HepG2 (cell line): Measurements from ENCODE around the gene ZNRF3. TPM values are rescaled to one million over a fixed set of nuclear protein-coding genes. Genes with fewer than 3 reads are reported as not detected.

Source experiments
- ATAC-seq: fragments of 200-7000 bp; cut with Tn5 transposase; 3 replicates; pipeline ENCODE4 v1.9.1; 2020; ENCODE audit warnings: mild to moderate bottlenecking, moderate library complexity
- BruUV-seq: library from RNA; stranded (reverse); fragments of 400-500 nt; replicated peaks from 2 replicates; lab custom pipeline; 2021; lab: Mats Ljungman, UMichigan
- CTCF ChIA-PET: fragments of 300-600 bp; formaldehyde crosslinking; extraction: SDS; loops from one replicate; lab custom pipeline; 2021; ENCODE audit warnings: low total read pairs, inconsistent platforms, low intra/inter-chr PET ratio; lab: Yijun Ruan, JAX
- POLR2A ChIA-PET: fragments of 350-600 bp; sonication (Branson Sonifier 250); formaldehyde crosslinking; loops from one replicate; lab custom pipeline; 2020; ENCODE audit warnings: antibody characterized with exemption, inconsistent platforms; lab: Yijun Ruan, JAX
- DNase-seq: peaks from one replicate; pipeline ENCODE4 v3.0.0-alpha.2; 2015; ENCODE audit warnings: low spot score
- FAIRE-seq: peaks from 3 replicates; lab custom pipeline; 2011; peaks lifted over from hg19 to GRCh38; lab: Jason Lieb, UNC
- H2AFZ ChIP-seq: one replicate; pipeline ENCODE4 v1.6.1; 2011; ENCODE audit warnings: low read length, inconsistent platforms
- H3K27ac ChIP-seq: fragments of 300-600 bp; 3 replicates; pipeline ENCODE4 v1.8.0; 2011; ENCODE audit warnings: mixed run types, mild to moderate bottlenecking, mixed read lengths, low read length, inconsistent platforms; ENCODE audit not compliant: insufficient read depth; ENCODE audit errors: extremely low read length
- H3K27me3 ChIP-seq, 2 experiments: fragments of 200-600 bp in 1 of 2; 2 replicates in 1 of 2; 3 replicates in 1 of 2; pipeline versions ENCODE4 v1.6.0 to v1.8.0; 2011; ENCODE audit warnings: low read length in 2 of 2, mild to moderate bottlenecking in 2 of 2, moderate library complexity in 2 of 2, inconsistent platforms in 1 of 2; ENCODE audit not compliant: insufficient read depth in 2 of 2, control insufficient read depth in 1 of 2
- H3K36me3 ChIP-seq, 2 experiments: fragments of 200-600 bp in 1 of 2; replicated peaks in 1 of 2; 2 replicates in 1 of 2; 3 replicates in 1 of 2; pipeline versions ENCODE4 v1.5.1 to v1.8.0; 2011; ENCODE audit warnings: low read length in 2 of 2, inconsistent platforms in 1 of 2; ENCODE audit not compliant: insufficient read depth in 2 of 2, control insufficient read depth in 1 of 2
- H3K4me1 ChIP-seq: 2 replicates; pipeline ENCODE4 v1.5.1; 2012; ENCODE audit warnings: low read length, inconsistent platforms; ENCODE audit not compliant: insufficient read depth
- H3K4me2 ChIP-seq: 2 replicates; pipeline ENCODE4 v1.6.0; 2011; ENCODE audit warnings: low read depth, low read length, inconsistent platforms
- H3K4me3 ChIP-seq, 3 experiments: fragments of 200-600 bp in 1 of 3; sonication (generic), shearing (Covaris generic) in 1 of 3; replicated peaks in 1 of 3; 2 replicates each; pipeline ENCODE4 v1.5.1; 2011 to 2016; ENCODE audit warnings: low read length in 3 of 3, inconsistent platforms in 2 of 3, low read depth in 2 of 3, mild to moderate bottlenecking in 2 of 3, control low read depth in 1 of 3, mixed read lengths in 1 of 3; ENCODE audit not compliant: insufficient read depth in 1 of 3
- H3K79me2 ChIP-seq: one replicate; pipeline ENCODE4 v1.6.1; 2011; ENCODE audit warnings: low read length, inconsistent platforms; ENCODE audit not compliant: insufficient read depth
- H3K9ac ChIP-seq: 2 replicates; pipeline ENCODE4 v1.6.0; 2011; ENCODE audit warnings: mild to moderate bottlenecking, low read depth, low read length, inconsistent platforms; ENCODE audit not compliant: insufficient read depth
- H3K9me3 ChIP-seq: 2 replicates; pipeline ENCODE4 v1.5.1; 2012; ENCODE audit warnings: mild to moderate bottlenecking, low read length
- H4K20me1 ChIP-seq: 2 replicates; pipeline ENCODE4 v1.6.0; 2011; ENCODE audit warnings: inconsistent platforms, mild to moderate bottlenecking, low read length, moderate library complexity; ENCODE audit not compliant: insufficient read depth
- CCDC6 ChIP-seq: sonication (generic); formaldehyde crosslinking; IDR thresholded peaks from 2 replicates; pipeline ENCODE4 v1.8.1; 2022; ENCODE audit warnings: mild to moderate bottlenecking, missing genetic modification reagents, moderate library complexity
- CENPX ChIP-seq: sonication (generic); formaldehyde crosslinking; IDR thresholded peaks from 2 replicates; pipeline ENCODE4 v1.9.0; 2021; ENCODE audit warnings: mild to moderate bottlenecking, missing genetic modification reagents, moderate library complexity
- FOXM1 ChIP-seq: sonication (generic); formaldehyde crosslinking; IDR thresholded peaks from 2 replicates; pipeline ENCODE4 v1.5.0; 2020; ENCODE audit warnings: missing genetic modification reagents
- FOXP1 ChIP-seq, 2 experiments: fragments of 450-650 bp in 1 of 2; IDR thresholded peaks; 2 replicates each; pipeline ENCODE4 v1.6.1; 2017 to 2018; ENCODE audit warnings: antibody characterized with exemption in 1 of 2
- JUND ChIP-seq: sonication (generic); formaldehyde crosslinking; IDR thresholded peaks from 2 replicates; pipeline ENCODE4 v1.8.0; 2022; ENCODE audit warnings: mild to moderate bottlenecking, missing genetic modification reagents
- KAT8 ChIP-seq: IDR thresholded peaks from 2 replicates; pipeline ENCODE4 v1.6.1; 2016; ENCODE audit warnings: missing genetic modification reagents, missing compliant biosample characterization
- MAFK ChIP-seq, 2 experiments: IDR thresholded peaks in 1 of 2; conservative IDR thresholded peaks in 1 of 2; 2 replicates each; pipeline ENCODE4 v1.6.1; 2011; ENCODE audit warnings: improper control_type of control experiment in 2 of 2, low read length in 2 of 2
- NAIF1 ChIP-seq: sonication (generic); formaldehyde crosslinking; IDR thresholded peaks from 2 replicates; pipeline ENCODE4 v1.5.0; 2020; ENCODE audit warnings: mild to moderate bottlenecking, missing genetic modification reagents, borderline replicate concordance
- STAT5B ChIP-seq: sonication (generic); formaldehyde crosslinking; IDR thresholded peaks from 2 replicates; pipeline ENCODE4 v1.4.0; 2020; ENCODE audit warnings: missing genetic modification reagents
- TBX3 ChIP-seq: fragments of 450-650 bp; IDR thresholded peaks from 2 replicates; pipeline ENCODE4 v1.6.1; 2017; ENCODE audit warnings: antibody characterized with exemption, mild to moderate bottlenecking, inconsistent platforms, borderline replicate concordance
- XRCC5 ChIP-seq: fragments of 200-400 bp; formaldehyde crosslinking; optimal IDR thresholded peaks from 2 replicates; pipeline ENCODE3; 2017; ENCODE audit warnings: mild to moderate bottlenecking, low read length
- ZNF335 ChIP-seq: sonication (generic); formaldehyde crosslinking; IDR thresholded peaks from 2 replicates; pipeline ENCODE4 v1.4.0; 2020; ENCODE audit warnings: missing genetic modification reagents
- ZNF558 ChIP-seq: sonication (generic); formaldehyde crosslinking; IDR thresholded peaks from 2 replicates; pipeline ENCODE4 v1.9.0; 2022; ENCODE audit warnings: mild to moderate bottlenecking, missing genetic modification reagents, borderline replicate concordance
- ZNF615 ChIP-seq: sonication (generic); formaldehyde crosslinking; IDR thresholded peaks from 2 replicates; pipeline ENCODE4 v1.5.0; 2020; ENCODE audit warnings: mild to moderate bottlenecking, missing genetic modification reagents, borderline replicate concordance
- WGBS: methylation state at CpG from one replicate; pipeline ENCODE4 v1.1.6; 2017; ENCODE audit warnings: low lambda C conversion rate; 5-methylcytosine and 5-hydroxymethylcytosine counted together
- in situ Hi-C: cut with HindIII; loops from 2 replicates; pipeline ENCODE4 v1.10.0; 2017; ENCODE audit warnings: low pct_unique_long_range_greater_than_20kb; ENCODE audit not compliant: extremely low pct_ligation_motif_present
- intact Hi-C: fragments of 100-400 bp; cut with micrococcal nuclease; formaldehyde crosslinking; loops from one replicate; pipeline ENCODE4 v1.10.0; 2022; ENCODE audit not compliant: unreplicated experiment
- polyA plus RNA-seq, 8 experiments: library from polyadenylated mRNA; depleted of rRNA in 3 of 8; stranded (reverse) in 7 of 8; unstranded in 1 of 8; fragments of >200 nt; fragmentation: Illumina TruSeq in 4 of 8; extraction: Trizol in 4 of 8; gene quantifications; 2 replicates each; pipeline versions ENCODE4 v1.2.1 to v1.2.3, GENCODE V29; 2011 to 2016; ENCODE audit warnings: low read depth in 4 of 8, missing spikeins in 1 of 8, mixed read lengths in 1 of 8; ENCODE audit not compliant: insufficient read depth in 1 of 8
- total RNA-seq, 5 experiments: library from RNA; depleted of rRNA; stranded (reverse); fragments of >200 nt; fragmentation: Illumina TruSeq; extraction: Trizol; gene quantifications; 2 replicates each; pipeline ENCODE4 v1.2.3, GENCODE V29; 2016; ENCODE audit warnings: low read depth in 1 of 5
- TF ChIP-seq, protein P1 (sequence below): sonication (generic); formaldehyde crosslinking; IDR thresholded peaks from 2 replicates; pipeline ENCODE4 v1.8.0; 2022; ENCODE audit warnings: missing genetic modification reagents, mild to moderate bottlenecking, inconsistent platforms, borderline replicate concordance
- TF ChIP-seq, protein P2 (sequence below): sonication (generic); formaldehyde crosslinking; IDR thresholded peaks from 2 replicates; pipeline ENCODE4 v1.4.0; 2020; ENCODE audit warnings: missing genetic modification reagents

ZNRF3 gene
- total and polyA plus RNA-seq, 2 of the 13 experiments (the other 11 are each of a cell fraction or from before 2014, with no cell fraction given), result 20.3 to 36.7 TPM

DNA sequence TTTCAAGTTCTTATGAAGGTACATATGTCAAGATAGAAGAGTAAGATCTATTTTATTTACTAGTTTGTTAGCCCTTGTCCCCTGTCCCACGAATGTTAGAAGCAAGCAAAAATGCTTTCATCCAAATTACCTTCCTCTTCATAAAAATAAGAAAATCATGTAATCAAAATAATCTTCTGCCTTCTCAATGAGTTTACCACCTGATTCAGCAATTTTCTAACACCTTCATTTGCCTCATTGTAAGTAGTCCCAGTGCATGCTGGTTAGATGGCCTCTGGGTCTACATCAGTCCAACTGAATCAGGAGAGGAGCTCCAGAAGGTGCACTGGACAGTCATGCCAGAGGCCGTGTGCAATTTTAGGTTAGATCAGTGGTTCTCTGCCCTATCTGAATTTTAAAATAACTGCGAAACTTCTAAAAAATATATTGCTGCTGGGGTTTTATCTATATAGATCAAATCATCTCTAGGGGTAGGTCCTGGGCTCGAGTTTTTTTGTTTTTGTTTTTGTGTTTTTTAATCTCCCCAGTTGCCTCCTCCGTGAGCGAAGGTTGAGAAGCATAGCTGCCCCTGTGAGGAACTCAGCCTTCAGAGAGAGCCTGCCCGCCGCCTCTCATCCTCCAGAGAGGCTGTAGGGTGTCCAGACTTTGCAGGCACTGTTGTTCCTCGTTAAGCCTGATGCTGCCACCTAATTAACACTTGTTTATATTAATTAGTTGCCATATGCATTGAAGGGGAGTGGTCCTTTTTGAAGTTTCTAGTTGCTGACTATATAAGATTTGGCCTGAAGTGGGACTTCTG is 146.0 kb downstream of the ZNRF3 start:
- in situ Hi-C loops, result no loop called here
- ATAC-seq (no peak), DNase-seq (no peak), FAIRE-seq (no peak)
- Histone ChIP-seq H3K79me2 (peaks cover 76% of the 10 kb centered on the region), H3K4me1 (peaks cover 85% of the 10 kb centered on the region), H2AFZ (no peak overlapping the region), H3K27ac (peak overlapping the region; percentile 88), H3K9me3 (no peaks in the 10 kb centered on the region), H4K20me1 (no peaks in the 10 kb centered on the region), H3K27me3 (no peaks in the 10 kb centered on the region), H3K36me3 (peaks cover 17 to 62% of the 10 kb centered on the region in 2 experiments), H3K4me3 (no peak overlapping the region; a peak in 2 of 6 replicates), H3K4me2 (peak overlapping the region; percentile 73), H3K9ac (no peak overlapping the region)
- BruUV-seq, result TSS peak; percentile 55
- CTCF ChIA-PET, result no interaction called here
- POLR2A ChIA-PET, result interaction anchor here (0.8 to 5.0 kb wide), 6 partner anchors 12 to 146 kb away, joined by 3 to 44 read pairs (median 15); partner anchors contain the start of gene ZNRF3
- intact Hi-C loops, result no loop called here
- 85% methylated on average over 9 of the region's 9 CpGs for WGBS
- no peak for TF ChIP-seq STAT5B (CRISPR knock-in tag)
- TF ChIP-seq, protein P1, sequence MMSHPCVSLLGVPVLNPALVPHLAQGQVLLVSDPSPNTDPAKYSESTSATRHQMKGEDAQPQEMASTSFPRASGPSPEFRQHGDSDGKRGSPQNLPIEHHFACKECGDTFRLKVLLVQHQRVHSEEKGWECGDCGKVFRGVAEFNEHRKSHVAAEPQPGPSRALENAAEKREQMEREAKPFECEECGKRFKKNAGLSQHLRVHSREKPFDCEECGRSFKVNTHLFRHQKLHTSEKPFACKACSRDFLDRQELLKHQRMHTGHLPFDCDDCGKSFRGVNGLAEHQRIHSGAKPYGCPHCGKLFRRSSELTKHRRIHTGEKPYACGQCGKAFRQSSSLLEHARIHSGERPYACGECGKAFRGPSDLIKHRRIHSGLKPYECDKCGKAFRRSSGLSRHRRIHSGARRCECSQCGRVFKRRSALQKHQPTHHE (CRISPR knock-in tag), result no peak
- TF ChIP-seq MAFK (conservative IDR thresholded peaks at IDR 0.05 in 1 of 2, IDR thresholded peaks at IDR 0.05 in 1 of 2; ENCODE audit: low read length in 2 of 2), result peak; percentile 80 to 85
- no peak for TF ChIP-seq ZNF335
- TF ChIP-seq JUND (CRISPR knock-in tag), result no peak
- no peak for TF ChIP-seq ZNF558 (CRISPR knock-in tag)
- no peak for TF ChIP-seq CENPX
- TF ChIP-seq, protein P2, sequence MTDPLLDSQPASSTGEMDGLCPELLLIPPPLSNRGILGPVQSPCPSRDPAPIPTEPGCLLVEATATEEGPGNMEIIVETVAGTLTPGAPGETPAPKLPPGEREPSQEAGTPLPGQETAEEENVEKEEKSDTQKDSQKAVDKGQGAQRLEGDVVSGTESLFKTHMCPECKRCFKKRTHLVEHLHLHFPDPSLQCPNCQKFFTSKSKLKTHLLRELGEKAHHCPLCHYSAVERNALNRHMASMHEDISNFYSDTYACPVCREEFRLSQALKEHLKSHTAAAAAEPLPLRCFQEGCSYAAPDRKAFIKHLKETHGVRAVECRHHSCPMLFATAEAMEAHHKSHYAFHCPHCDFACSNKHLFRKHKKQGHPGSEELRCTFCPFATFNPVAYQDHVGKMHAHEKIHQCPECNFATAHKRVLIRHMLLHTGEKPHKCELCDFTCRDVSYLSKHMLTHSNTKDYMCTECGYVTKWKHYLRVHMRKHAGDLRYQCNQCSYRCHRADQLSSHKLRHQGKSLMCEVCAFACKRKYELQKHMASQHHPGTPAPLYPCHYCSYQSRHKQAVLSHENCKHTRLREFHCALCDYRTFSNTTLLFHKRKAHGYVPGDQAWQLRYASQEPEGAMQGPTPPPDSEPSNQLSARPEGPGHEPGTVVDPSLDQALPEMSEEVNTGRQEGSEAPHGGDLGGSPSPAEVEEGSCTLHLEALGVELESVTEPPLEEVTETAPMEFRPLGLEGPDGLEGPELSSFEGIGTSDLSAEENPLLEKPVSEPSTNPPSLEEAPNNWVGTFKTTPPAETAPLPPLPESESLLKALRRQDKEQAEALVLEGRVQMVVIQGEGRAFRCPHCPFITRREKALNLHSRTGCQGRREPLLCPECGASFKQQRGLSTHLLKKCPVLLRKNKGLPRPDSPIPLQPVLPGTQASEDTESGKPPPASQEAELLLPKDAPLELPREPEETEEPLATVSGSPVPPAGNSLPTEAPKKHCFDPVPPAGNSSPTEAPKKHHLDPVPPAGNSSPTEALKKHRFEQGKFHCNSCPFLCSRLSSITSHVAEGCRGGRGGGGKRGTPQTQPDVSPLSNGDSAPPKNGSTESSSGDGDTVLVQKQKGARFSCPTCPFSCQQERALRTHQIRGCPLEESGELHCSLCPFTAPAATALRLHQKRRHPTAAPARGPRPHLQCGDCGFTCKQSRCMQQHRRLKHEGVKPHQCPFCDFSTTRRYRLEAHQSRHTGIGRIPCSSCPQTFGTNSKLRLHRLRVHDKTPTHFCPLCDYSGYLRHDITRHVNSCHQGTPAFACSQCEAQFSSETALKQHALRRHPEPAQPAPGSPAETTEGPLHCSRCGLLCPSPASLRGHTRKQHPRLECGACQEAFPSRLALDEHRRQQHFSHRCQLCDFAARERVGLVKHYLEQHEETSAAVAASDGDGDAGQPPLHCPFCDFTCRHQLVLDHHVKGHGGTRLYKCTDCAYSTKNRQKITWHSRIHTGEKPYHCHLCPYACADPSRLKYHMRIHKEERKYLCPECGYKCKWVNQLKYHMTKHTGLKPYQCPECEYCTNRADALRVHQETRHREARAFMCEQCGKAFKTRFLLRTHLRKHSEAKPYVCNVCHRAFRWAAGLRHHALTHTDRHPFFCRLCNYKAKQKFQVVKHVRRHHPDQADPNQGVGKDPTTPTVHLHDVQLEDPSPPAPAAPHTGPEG (CRISPR knock-in tag), result no peak
- TF ChIP-seq NAIF1, result no peak
- no peak for TF ChIP-seq FOXM1 (CRISPR knock-in tag)
- TF ChIP-seq TBX3, result peak; percentile 44; the same call in 1 of the 2 replicates
- TF ChIP-seq KAT8 (CRISPR knock-in tag), result no peak
- TF ChIP-seq ZNF615 (CRISPR knock-in tag), result no peak
- TF ChIP-seq XRCC5, result no peak
- TF ChIP-seq CCDC6 (CRISPR knock-in tag), result 0 out of 2 replicates have a peak, but pooled peaks have one; percentile 6
- TF ChIP-seq FOXP1 (IDR thresholded peaks at IDR 0.05), result no peak
- no peak for TF ChIP-seq FOXP1 (CRISPR knock-in tag; IDR thresholded peaks at IDR 0.05)
